ENCODE measurements around the gene CAMK1D.

CAMK1D gene

DNA sequence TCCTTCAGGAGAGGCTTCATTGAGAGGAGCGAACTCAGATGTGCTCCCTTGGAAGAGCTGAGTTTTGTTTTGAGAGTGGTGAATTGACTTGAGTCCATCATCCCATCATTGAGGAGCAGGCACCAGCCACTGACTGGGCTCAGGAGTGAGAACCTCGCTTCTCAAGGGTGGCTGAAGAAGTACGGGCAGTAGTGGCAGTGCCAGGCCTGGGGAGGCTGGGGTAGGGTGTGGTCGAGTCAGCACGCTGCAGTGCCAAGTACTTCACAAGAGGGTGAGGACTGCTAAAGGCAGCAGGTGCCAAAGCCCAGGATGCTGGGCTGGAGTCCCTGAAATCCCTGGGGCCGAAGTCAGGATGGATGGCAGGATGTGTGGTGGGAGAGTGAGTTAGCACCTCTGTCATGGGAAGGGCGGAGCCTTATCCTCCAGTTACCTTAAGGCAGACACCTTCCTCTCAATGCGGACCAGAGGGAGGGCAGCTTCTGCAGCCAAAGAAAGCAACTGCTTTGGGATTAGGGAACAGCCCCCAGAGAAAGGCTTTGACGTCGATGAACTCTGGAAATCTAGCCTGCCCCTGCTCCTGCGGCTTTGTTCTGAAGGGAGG lies 210.3 kb downstream of the CAMK1D start:
- DNase-seq (no peak), ATAC-seq (no peak)

DNA sequence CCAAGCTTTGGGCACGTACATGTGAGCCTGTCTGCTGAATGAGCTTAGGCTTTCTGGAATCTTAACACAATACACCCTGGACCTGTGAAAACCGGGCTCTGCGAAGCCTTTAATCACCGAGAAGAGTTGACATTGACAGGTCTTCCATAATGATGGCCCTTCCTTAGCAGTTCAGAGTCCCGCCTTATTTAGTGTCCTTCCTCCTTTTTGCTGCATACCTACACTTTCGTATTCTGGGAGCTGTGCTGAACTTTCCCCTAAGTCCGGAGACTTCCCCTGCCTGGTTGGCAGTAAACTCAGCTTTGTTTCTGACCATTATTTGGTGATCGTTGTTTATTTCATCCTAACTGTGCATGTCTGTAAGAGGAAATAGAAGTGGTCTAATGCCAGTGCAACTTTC lies 212.0 kb downstream of the CAMK1D start:
- ATAC-seq (no peak), DNase-seq (no peak)

GRCh38 chr10:12561720-12562119 lies 212.4 kb downstream of the CAMK1D start:
- DNase-seq = no peak
- ATAC-seq = no peak

DNA sequence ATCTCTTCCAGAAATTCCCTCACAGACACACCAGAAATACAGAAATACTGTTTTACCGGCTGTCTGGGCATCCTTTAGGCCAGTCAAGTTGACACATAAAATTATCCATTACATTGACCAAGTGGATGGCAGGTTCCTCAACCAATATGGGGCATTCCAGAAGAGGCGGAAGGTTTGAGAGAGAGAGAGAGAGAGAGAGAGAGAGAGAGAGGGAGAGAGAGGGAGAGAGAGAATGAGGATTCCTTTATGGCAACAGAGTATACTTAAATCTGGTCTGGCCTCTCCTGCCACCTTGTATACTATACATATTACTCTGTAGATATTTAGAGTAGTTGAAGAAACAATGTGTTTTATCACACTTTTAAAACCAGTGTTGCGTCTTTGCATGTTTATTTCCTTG lies 214.1 kb downstream of the CAMK1D start:
- DNase-seq (no peak), ATAC-seq (no peak)

DNA sequence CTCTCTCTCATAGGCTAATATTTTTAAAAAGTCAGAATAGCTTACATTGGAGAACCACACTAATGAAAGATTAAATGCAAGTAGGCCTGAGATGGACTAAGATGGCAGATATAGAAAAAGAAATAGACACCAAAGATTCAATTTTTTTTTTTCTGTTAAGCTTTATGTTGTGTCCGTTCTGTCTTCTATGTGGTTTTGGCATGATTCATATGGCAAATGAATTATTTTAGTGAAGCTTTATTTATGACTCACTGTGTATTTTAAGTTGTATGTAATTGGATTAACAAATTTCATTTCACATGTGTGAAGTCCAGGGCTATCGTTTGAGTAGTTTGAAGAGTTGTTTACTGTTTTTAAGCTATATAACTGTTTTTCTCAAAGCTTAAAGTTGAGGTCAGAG lies 214.8 kb downstream of the CAMK1D start:
- no peak for DNase-seq
- no peak for ATAC-seq

GRCh38 chr10:12566161-12567115 lies 217.1 kb downstream of the CAMK1D start:
- DNase-seq (no peak), ATAC-seq (no peak)

- DNase-seq (no peak), ATAC-seq (no peak)
These were observed 219.2 kb downstream of the CAMK1D start for GRCh38 chr10:12568391-12569009.

DNA sequence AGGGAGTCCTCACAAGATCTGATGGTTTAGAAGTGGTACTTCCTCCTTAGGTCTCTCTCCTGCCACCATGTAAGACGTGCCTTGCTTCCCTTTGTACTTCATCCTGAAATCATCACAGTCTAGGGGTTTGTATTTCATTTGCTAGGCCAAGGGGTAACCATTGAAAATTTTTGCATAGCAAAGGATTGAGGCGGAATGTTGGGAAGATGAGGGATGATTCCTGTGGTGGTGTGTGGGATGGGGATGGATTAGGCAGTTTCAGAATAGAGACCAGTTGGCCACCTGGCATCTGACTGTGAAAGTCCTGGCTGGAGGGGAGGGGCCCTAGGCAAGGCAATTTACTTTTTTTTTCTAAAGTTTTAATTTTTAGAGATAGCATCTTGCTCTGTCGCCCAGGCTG lies 222.9 kb downstream of the CAMK1D start:
- no peak for DNase-seq
- ATAC-seq = no peak

DNA sequence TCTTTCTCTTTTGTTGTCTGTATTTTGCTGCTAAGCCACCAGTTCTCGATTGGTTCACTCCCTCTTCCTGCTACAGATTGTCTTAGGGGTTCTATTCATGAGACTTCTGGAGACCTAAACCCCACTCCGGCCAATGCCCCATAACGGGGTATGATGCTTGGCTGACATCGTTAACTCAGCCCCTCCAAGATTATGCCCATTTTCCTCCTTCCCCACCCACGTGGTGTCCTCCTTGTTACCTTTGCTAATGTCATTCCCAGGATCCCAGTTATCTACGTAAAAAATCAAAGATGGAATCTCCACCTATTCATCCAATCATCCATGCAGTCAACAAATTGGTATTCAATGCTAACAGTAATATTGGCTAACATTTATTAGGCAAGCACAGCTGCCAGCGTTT lies 228.3 kb downstream of the CAMK1D start:
- no peak for ATAC-seq

DNA sequence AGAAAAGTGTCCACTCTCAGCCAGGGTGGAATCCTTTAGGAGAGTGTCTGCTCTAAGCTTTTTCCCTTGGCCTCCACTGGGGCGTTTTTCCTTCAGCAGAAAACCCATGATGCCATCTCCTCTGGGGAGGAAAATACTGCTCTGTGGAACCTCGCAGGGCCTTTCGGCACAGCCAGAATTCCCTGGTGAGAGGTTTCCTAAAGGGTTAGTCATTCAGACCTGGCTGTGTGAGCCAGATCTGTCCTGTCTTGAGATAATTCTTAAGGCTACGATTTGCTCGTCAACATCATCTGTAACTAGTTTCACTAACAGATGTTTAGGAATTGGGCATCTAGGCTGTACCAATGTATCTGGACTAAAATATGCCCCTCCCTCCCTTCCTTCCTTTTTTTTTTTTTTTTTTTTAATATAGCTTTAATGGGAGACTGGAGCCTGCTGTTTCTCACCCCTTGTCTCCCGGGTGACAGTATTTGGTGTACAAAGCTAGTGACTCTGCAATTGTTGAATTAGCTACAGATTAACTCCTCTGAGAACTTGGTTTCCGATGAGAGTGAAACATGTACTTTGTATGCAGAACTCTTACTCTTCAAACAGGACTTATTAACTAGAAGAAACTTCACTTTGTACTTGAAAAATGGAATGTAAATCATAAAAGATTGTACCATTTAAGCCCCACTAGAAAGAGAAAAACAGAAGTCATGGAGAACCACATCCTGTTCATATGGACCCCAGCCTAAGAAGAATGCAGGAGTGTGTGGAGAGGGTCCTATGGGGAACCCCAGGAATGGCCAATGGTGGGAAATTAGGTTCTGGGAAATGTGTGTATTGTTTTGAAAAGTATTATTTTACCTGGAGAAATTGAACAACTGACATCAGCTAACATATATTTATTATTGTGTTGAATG lies 230.9 kb downstream of the CAMK1D start:
- ATAC-seq (no peak), DNase-seq (no peak)

More for the DNA sequence above, 228.3 kb downstream of the CAMK1D start:
- no peak for DNase-seq

GRCh38 chr10:12583891-12584595 lies 234.7 kb downstream of the CAMK1D start:
- DNase-seq (no peak), ATAC-seq (no peak)

DNA sequence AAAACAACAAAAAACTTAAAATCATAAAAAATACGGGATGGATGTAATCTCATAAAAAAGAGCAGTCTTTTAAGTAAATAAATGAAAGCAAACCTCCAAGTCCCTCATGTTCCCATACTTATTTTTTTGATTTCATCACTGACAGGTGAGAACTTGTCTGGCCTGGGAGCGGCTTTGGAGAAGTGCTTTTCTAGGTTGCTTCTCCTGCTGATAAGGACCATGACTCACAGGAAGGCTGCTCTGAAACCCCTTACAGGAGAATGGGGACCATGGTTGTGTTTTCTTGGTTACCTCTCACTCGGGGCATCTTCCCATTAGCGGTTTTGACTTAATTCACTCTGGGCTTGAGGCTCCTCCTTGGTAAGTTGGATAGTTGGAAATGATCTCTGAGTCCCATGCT lies 237.4 kb downstream of the CAMK1D start:
- no peak for DNase-seq
- no peak for ATAC-seq

GRCh38 chr10:12587451-12587888 lies 238.1 kb downstream of the CAMK1D start:
- ATAC-seq (no peak), DNase-seq (no peak)

- DNase-seq = no peak
- ATAC-seq = no peak
These were observed 238.9 kb downstream of the CAMK1D start for GRCh38 chr10:12588091-12588860.

- ATAC-seq = no peak
- no peak for DNase-seq
These were observed 239.9 kb downstream of the CAMK1D start for GRCh38 chr10:12589291-12589690.

DNA sequence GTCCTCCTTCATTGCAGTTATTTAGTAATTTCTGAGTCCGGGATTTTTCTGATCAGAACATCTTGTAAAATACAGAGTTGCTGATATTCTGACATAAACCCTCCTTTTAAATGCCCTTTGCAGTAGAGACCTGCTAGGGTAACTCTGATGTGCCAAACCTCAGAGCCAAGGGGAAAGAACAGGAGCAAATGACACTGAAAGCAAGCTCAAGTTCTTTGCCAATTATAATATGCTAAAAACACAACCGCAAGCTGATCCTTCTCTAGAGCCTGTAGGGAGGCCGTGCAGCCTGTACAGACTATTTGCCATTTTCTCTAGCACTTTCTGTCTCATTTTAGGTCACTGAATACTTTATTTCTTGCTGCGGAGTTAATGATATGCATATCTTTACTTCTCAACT lies 240.4 kb downstream of the CAMK1D start:
- ATAC-seq (no peak), DNase-seq (no peak)

GRCh38 chr10:12590675-12591659 lies 241.6 kb downstream of the CAMK1D start:
- ATAC-seq (no peak), DNase-seq (no peak)

- no peak for ATAC-seq
- no peak for DNase-seq
These were observed 243.6 kb downstream of the CAMK1D start for GRCh38 chr10:12592967-12593366.

DNA sequence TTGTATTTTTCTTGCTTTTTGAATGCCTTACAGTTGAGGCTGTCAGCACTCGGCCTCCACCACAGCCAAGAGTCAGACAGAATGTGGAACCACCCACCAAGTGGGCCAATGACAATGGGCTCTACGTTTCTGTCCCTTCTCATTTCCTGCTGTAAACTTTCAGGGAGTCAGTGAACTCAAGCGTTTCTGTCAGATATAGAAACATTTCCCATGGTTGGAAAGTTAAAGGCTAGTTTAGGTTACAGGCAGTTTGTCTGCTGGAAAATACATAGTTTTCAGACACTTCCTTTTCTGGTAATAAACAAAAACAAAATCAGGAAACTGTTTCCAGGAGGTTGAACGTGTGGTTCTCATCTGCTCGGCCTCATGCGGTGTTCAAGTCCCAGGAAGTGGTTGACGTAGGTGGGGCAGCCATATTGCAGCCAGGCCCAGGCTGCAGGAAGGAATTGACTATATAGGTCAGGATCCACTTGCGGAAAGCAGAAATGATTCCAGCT lies 245.1 kb downstream of the CAMK1D start:
- DNase-seq (peak; percentile 43), ATAC-seq (peak; percentile 66)

Data from stimulated activated naive CD8-positive, alpha-beta T cell treated with anti-CD3 and anti-CD28 coated beads, Interleukin-15, Interleukin-2, amounts not matched to agents 100 U/mL and 50 U/mL, for 24 hours (primary cell).